ENCODE measurements around the gene RAI1. TPM values are rescaled to one million over a fixed set of nuclear protein-coding genes. Genes with fewer than 3 reads are reported as not detected.

RAI1 gene
- total RNA-seq (2013; cell fraction: nucleolus; rRNA removed): 66.1 and 73.4 TPM in 2 replicates
- 7.2 and 7.4 TPM in 2 replicates for total RNA-seq (2014; rRNA removed)
- total RNA-seq (2014; rRNA removed; fragmentation: Illumina TruSeq; extraction: Trizol): 7.9 and 8.7 TPM in 2 replicates
- total RNA-seq (2021): 35.4 and 37.7 TPM in 2 replicates
- 3.1 TPM for polyA plus RNA-seq (2011; ENCODE audit: low read depth)
- polyA plus RNA-seq (2011; rRNA removed): 4.0 and 5.4 TPM in 2 replicates
- polyA plus RNA-seq (2011; cell fraction: cytosol; rRNA removed): 5.7 and 7.6 TPM in 2 replicates
- polyA plus RNA-seq (2011; cell fraction: nucleus; rRNA removed): 20.2 and 25.6 TPM in 2 replicates
- polyA plus RNA-seq (2012): 8.0 and 8.1 TPM in 2 replicates
- polyA plus RNA-seq (2014; fragmentation: Illumina TruSeq; extraction: Trizol): 2.5 and 5.9 TPM in 2 replicates
- polyA plus RNA-seq (2014; fragmentation: Nextera tagmentation; extraction: Ambion mirVana): under 1 TPM; 0.66 to 0.74 TPM
- polyA plus RNA-seq (2014; rRNA removed): 19.2 and 25.5 TPM in 2 replicates
- polyA plus RNA-seq (2016; fragmentation: Nextera tagmentation; extraction: Ambion mirVana): 1 to 10 TPM; 3.1 to 6.0 TPM
- polyA minus RNA-seq (2011; rRNA and poly(A)+ RNA removed): 8.1 and 11.7 TPM in 2 replicates
- polyA minus RNA-seq (2011; cell fraction: cytosol; rRNA and poly(A)+ RNA removed): 8.3 and 9.1 TPM in 2 replicates
- 10.0 and 21.0 TPM in 2 replicates for polyA minus RNA-seq (2011; cell fraction: nucleus; rRNA and poly(A)+ RNA removed)
- Bru-seq, nascent RNA: percentile 76 among the genes with signal in this experiment
- percentile 90 among the genes with signal in this experiment for BruChase-seq, experiment 1, labeled RNA remaining after a 6-hour chase
- BruChase-seq, experiment 2, labeled RNA remaining after a 2-hour chase: percentile 83 among the genes with signal in this experiment
- long read RNA-seq, experiment 1, partial matches to known transcripts: 2 of 8 reads
- long read RNA-seq, experiment 1, other reads (novel, unspliced or antisense): 5 of 8 reads
- long read RNA-seq, experiment 2, partial matches to known transcripts: 2 of 5 reads
- long read RNA-seq, experiment 2, other reads (novel, unspliced or antisense): 3 of 5 reads

GRCh38 chr17:17681187-17681743, at the start of gene RAI1:
Gene RAI1, plus strand, starts transcription at chr17:17681458. Its CDS starts 111,491 bp downstream, at chr17:17792949.
- SMC1A ChIA-PET (ENCODE audit: uncharacterized antibody, unreplicated experiment): interaction anchor here (0.9 to 3.9 kb wide), 7 partner anchors 11 to 238 kb away, joined by 3 to 47 read pairs (median 4); no protein-coding TSS in a partner anchor
- TF ChIP-seq JUND (IDR thresholded peaks at IDR 0.05; ENCODE audit: low read depth, low read length): no peak
- peak; percentile 34; the same call in 1 of the 2 replicates for TF ChIP-seq ZSCAN29 (IDR thresholded peaks at IDR 0.05)
- no peak for TF ChIP-seq BCL11A (IDR thresholded peaks at IDR 0.05; ENCODE audit: low read depth, low read length)
- TF ChIP-seq NFYA (IDR thresholded peaks at IDR 0.05; ENCODE audit: borderline replicate concordance, low read depth, low read length): no peak
- peak; percentile 63; the same call in 1 of the 2 replicates for TF ChIP-seq ZBTB11 (CRISPR knock-in tag; IDR thresholded peaks at IDR 0.05)
- TF ChIP-seq SMC3 (IDR thresholded peaks at IDR 0.05; ENCODE audit: borderline replicate concordance, low read length): peak; percentile 56; the same call in 1 of the 2 replicates
- TF ChIP-seq ATF3 (IDR thresholded peaks at IDR 0.05; ENCODE audit: borderline replicate concordance, extremely low read depth, low read depth, low read length): no peak
- peak; percentile 14 for TF ChIP-seq HDAC6 (IDR thresholded peaks at IDR 0.05; ENCODE audit: unreplicated experiment)
- TF ChIP-seq PKNOX1 (IDR thresholded peaks at IDR 0.05): no peak
- 0 out of 2 replicates have a peak, but pooled peaks have one; percentile 13 for TF ChIP-seq NR2C1 (IDR thresholded peaks at IDR 0.05)
- peak; percentile 89 for TF ChIP-seq GATAD2B (conservative IDR thresholded peaks at IDR 0.05; ENCODE audit: low read depth)
- 0 out of 2 replicates have a peak, but pooled peaks have one; percentile 24 for TF ChIP-seq MAX (IDR thresholded peaks at IDR 0.05; ENCODE audit: low read depth, low read length)
- TF ChIP-seq SIN3A (IDR thresholded peaks at IDR 0.05; ENCODE audit: low read depth, low read length): peak; percentile 7; the same call in 1 of the 2 replicates
- TF ChIP-seq NR2F1 (conservative IDR thresholded peaks at IDR 0.05): peak; percentile 68; the same call in 1 of the 2 replicates

More at GRCh38 chr17:17681187-17681743, at the start of gene RAI1:
- peak within 1 kb of the TSS; percentile 90 for H3K27ac ChIP-seq (ENCODE audit: control insufficient read depth, insufficient read depth)
- no peaks in the 10 kb centered on the region for H4K20me1 ChIP-seq (ENCODE audit: control insufficient read depth, insufficient read depth)
- peak; percentile 41 for ATAC-seq
- H3K9ac ChIP-seq (ENCODE audit: control insufficient read depth, insufficient read depth, low read length): peak within 1 kb of the TSS; percentile 88
- H3K79me2 ChIP-seq (ENCODE audit: control insufficient read depth, insufficient read depth, low read length): peaks cover 46% of the 10 kb centered on the region
- no peak for FAIRE-seq
- ChIA-PET CTCF (interaction anchor here (0.8 to 3.1 kb wide), 18 partner anchors 10 to 353 kb away, joined by 3 to 32 read pairs (median 4); partner anchors contain the start of gene SREBF1), RAD21 (ENCODE audit: unreplicated experiment) (interaction anchor here (0.6 to 3.3 kb wide), 13 partner anchors 12 to 290 kb away, joined by 3 to 75 read pairs (median 4); partner anchors contain the start of genes DRC3 and TOM1L2), POLR2A (interaction anchor here (0.5 to 3.1 kb wide), 3 partner anchors 12 to 368 kb away, joined by 3 to 56 read pairs (median 9); no protein-coding TSS in a partner anchor)
- peak within 1 kb of the TSS; percentile 64 for H2AFZ ChIP-seq (ENCODE audit: control insufficient read depth, low read depth, low read length)
- 2% methylated on average over 28 of the region's 84 CpGs for WGBS (ENCODE audit: insufficient coverage, insufficient replicate concordance, low lambda C conversion rate, missing lambda C conversion rate)
- no peak for DNase-seq (ENCODE audit: low read depth, low spot score)
- intact Hi-C loops (cut with micrococcal nuclease; ENCODE audit: unreplicated experiment): loop anchor here (1.0 to 5.0 kb wide), 5 partner anchors 46 to 236 kb away; no protein-coding TSS in a partner anchor
- no peaks in the 10 kb centered on the region for H3K9me3 ChIP-seq (replicated peaks; ENCODE audit: control insufficient read depth, insufficient read depth, low read length)
- H3K36me3 ChIP-seq (ENCODE audit: control insufficient read depth in 2 of 2, insufficient read depth in 2 of 2, low read length in 1 of 2): peaks cover 0 to 3% of the 10 kb centered on the region in 2 experiments; a peak in 1 of 4 replicates
- H3K4me1 ChIP-seq (ENCODE audit: control insufficient read depth, insufficient read depth, low read length): peaks cover 30% of the 10 kb centered on the region
- BruUV-seq (replicated peaks): no TSS peak
- in situ Hi-C loops (cut with MboI): no loop called here
- peak within 1 kb of the TSS; percentile 96 for H3K4me2 ChIP-seq (ENCODE audit: control insufficient read depth, insufficient read depth)
- peak within 1 kb of the TSS; percentile 99 for H3K4me3 ChIP-seq
- no peaks in the 10 kb centered on the region; a peak in 1 of 4 replicates for H3K27me3 ChIP-seq (replicated peaks in 1 of 2; ENCODE audit: control insufficient read depth in 2 of 2, insufficient read depth in 2 of 2, low read length in 1 of 2)
